Skin of body (tissue), 2 donors: ENCODE measurements around the gene SP5. TPM values are rescaled to one million over a fixed set of nuclear protein-coding genes. Genes with fewer than 3 reads are reported as not detected.
"Not testable (repeated sequence)": the region's sequence is repeated elsewhere in the genome, so short reads cannot be mapped to it uniquely, and the experiment has no call there.

ENCODE experiments used
- DNase-seq: peaks from one replicate; lab custom pipeline; 2025; lab: John Stamatoyannopoulos, UW
- total RNA-seq: library from RNA; depleted of rRNA; stranded (reverse); fragments of >200 nt; gene quantifications from one replicate; pipeline ENCODE4 v1.2.3, GENCODE V29; 2014

The SP5 gene
- total RNA-seq = 1.8 TPM

DNA sequence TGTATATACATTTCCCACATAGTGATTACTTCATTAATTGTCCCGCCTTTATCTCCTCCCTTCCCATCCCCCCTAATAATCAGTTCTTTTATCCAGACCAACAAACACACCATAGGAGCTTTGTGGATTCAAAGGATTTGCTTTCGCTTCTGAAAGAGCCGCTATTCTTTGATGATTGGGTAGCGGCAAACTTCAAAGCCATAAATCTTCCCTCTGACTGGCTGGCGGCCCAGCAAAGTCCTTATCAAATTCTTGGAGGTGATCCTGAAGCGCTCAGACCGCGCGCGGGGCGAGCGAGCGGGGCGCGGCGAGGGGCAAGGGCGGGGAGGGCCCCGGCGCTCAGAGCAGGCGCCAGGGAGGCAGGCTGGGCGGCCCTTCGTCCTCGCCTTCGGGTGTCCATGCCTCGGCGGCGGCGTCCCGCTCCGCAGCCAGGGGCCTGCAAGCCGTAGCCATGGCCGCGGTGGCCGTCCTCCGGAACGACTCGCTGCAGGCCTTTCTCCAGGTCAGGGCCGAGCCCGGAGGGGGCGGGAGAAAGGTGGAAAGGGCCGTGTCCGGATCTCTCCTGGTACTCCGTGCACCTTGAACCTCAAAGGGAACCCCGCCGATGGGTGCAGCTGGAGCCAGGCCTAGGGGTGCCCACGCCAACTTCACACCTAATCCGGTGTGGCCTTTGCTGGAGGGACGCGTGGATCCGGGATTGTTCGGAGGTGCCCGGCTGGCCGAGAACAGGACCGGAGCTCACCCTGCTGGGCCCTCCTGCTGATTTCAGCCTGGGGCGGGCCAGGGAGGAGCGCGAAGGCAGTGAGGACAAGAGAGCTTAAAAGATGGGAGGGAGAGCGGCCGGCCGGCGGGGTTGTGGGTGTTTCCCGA, at the start of gene SP5:
Gene SP5, plus strand, starts transcription at position 276 of the 870 bp plus-strand sequence. Its CDS starts 176 bp downstream, at position 452.
- DNase-seq = peak; percentile 29

GRCh38 chr2:170665743-170666142, 49.4 kb upstream of the SP5 start:
- DNase-seq = no peak

DNA sequence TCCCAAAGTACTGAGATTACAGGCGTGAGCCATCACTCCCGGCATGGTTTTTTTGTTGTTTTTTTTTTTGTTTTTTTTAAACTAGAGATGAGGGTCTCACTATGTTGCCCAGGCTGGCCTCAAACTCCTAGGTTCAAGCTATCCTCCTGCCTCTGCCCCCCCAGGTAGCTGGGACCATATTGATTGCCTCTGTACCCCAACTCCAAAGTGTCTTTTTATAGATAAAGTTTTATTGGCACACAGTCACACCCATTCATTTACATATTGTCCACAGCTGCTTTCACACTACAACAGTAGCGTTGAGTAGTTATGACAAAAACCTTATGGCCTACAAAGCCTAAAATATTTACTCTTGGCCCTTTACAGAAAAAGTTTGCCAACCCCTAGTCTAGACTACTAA, 45.2 kb upstream of the SP5 start:
- DNase-seq = no peak

DNA sequence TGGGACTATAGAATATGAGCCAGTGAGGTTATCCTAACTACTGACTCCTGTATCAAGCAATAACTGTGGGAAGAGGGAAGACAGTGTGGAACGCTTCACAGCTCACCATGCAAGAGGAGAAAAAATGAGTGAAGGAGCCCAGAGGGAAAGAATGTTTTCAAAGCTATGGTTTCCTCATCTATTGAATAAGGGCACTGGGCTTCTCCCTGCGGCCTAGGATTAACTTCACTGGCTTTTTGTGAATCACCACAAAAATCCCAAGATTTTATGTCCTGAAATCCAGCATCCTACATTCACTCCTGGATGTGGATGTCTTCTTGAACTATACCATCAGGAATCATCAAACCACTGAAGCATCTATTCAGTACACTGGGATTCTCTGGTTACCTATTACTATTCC, 44.5 kb upstream of the SP5 start:
- no peak for DNase-seq

GRCh38 chr2:170671079-170671478, 44.1 kb upstream of the SP5 start:
- DNase-seq = no peak

GRCh38 chr2:170674282-170674681, 40.9 kb upstream of the SP5 start:
- not testable (repeated sequence) for DNase-seq

DNA sequence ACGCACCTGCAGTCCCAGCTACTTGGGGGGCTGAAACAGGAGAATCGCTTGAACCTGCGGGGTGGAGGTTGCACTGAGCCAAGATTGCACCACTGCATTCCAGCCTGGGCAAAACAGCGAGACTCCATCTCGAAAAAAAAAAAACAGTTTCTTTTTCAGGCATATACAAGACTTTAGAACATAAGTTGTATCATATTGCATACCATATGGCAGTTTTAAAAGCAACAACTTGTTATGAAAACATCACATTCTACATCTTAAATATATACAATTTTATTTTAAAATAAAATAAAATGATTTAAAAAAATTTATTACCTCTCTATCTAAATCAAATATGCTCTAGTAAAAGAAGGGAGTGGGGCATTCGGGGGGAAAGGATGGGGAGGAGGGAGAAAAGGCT, 39.4 kb upstream of the SP5 start:
- no peak for DNase-seq

DNA sequence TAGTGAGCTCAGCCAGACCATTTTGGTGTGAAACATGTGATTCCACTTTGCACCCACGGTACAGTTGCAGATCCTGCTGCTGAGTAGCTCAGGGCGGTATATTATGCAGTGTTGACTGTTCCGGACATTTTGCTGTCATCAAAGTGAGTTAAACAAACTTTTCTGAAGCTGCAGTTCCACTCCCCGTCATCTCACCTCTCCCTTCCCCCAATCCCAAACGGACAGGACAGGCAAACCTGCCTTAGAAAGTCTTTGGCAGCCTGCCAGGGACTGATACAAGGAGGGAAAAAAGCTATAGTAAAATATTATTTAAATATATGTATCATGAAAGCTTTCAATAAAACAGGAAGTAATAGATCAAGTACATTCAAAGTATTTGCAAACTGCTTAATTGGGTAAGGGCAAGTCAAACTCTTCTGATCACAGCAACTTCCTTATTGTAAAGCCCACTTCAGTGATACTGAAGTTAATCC, 35.5 kb upstream of the SP5 start:
- peak; percentile 59 for DNase-seq

DNA sequence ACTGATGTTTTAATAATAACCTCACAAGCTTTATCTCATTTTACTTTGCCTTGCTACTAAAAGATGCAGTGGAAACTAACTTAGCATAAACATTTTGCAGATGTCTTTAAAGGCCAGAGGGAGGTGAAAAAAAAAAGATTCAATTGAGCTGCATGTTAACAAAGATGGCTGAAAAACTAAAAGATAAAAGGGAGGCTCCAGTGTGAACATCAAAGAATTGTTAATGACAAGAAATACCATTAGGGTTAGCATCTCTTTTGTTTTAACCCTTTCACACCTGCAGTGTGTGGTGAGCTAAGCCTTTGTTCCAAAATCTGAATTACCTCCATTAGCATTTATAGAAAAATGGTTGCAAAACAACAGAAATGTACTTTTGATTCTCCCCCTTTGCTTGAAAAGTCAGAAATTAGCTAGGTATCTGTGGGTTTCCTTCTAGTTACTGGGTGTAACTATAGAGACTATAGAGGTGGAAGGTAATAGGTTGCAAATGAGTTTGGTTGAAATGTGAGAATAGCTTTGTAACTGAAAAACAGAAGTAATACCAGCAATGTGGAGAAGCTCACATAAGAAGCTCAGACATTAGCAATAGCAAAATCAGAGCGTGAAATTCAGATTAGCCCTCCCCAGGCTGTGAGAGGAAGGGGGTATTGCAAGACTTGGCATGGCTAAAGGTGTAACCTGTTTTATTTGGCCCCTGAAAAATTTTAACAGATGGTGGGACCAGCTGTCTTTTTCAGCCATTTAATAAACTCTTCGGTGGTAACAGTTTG, 34.8 kb upstream of the SP5 start:
- no peak for DNase-seq

- no peak for DNase-seq
Measured at GRCh38 chr2:170681311-170681710, 33.8 kb upstream of the SP5 start.

DNA sequence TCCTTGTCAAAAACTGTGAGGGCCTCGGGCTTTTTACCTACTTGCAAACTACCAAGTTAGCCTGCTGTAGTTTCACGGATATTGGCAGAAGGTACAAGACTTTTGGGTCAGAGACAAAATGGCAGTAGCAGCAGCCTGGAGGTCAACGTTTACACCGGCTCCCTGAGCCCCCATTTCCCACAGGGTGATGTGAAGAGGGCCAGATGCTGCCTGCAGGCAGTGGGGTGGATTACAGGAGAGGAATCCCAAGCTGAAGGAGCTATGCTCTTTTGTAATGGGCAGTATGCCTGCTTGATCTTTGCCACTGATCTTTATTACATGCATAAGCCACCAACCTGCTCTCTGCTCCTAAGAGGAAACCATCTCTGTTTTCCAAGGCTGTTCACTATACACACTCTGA, 29.5 kb upstream of the SP5 start:
- DNase-seq = no peak

DNA sequence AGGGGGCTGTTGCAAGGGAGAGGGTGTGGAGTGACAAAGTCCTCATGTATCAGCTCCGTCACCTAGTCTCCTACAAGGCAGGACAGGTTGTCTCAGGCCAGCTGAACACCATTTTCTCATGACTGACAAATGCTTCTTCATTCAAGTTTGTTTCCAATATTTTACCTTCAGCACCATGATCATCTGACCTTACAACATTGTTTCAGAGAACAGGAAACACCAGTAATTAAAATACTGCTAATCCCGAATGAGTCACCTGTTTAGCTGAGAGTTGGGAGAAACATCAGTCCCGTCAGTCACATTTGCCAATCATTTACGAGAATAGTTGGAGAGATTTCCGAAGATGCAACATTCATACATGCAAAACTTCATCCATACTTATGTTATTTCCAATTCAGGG, 25.7 kb upstream of the SP5 start:
- no peak for DNase-seq

DNA sequence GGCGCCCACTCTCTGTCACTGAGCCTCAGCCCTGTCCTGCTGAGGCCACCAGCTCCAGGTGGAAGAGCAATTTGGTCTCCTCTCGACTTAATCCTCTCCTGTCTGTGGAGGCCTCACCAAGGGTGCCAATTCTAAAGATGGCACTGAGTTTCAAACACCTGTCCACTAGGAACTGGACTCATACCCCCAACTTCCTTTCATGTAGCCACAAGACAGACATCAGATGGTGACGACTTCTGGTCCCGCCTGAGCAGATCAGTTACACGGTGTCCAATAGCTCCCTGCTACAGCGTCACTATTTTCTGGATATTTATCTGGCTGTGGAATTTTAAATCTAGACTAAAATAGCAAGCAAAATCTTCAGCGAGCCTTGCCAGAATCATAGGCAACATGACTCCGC, 24.5 kb upstream of the SP5 start:
- DNase-seq = no peak

- DNase-seq = no peak
Measured at GRCh38 chr2:170694316-170694715, 20.8 kb upstream of the SP5 start.

GRCh38 chr2:170695521-170696410, 19.4 kb upstream of the SP5 start:
- no peak for DNase-seq

DNA sequence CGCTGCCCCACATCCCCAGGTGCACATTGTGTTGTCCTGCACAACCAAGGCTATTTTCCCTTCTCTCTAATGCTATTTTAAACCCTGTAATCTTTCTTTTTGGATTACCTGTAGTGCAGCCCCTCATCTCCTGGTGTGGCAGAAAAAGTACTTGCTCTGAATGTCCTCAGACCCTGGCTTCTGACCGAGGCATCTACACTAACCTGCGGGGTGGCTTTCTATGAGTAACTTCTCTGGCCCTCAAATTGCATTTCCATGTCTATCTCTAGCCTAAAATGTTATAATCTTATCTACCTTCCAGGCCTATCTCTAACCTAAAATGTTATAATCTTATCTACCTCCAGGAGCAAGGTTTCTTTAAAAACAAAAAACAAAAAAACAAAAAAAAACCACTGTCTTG, 18.2 kb upstream of the SP5 start:
- DNase-seq = no peak

DNA sequence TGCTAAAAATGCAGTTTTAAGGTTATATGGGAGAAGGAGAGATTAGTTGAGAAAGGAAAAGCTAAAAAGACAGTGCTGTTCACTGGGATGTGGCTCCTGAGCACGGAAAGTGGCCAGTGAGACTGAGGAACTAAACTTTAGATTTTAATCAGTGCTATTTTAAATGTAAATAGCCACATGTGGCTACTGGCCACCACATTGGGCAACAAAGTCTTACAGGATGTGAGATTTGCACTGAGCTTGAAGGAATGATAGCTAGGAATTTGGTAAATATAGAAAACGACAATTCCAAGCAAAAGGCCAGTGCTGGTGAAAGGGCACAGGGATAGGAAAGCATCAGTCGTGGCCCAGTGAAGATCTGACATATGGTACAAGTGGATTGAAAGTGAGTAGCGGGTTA, 14.1 kb upstream of the SP5 start:
- DNase-seq = no peak

DNA sequence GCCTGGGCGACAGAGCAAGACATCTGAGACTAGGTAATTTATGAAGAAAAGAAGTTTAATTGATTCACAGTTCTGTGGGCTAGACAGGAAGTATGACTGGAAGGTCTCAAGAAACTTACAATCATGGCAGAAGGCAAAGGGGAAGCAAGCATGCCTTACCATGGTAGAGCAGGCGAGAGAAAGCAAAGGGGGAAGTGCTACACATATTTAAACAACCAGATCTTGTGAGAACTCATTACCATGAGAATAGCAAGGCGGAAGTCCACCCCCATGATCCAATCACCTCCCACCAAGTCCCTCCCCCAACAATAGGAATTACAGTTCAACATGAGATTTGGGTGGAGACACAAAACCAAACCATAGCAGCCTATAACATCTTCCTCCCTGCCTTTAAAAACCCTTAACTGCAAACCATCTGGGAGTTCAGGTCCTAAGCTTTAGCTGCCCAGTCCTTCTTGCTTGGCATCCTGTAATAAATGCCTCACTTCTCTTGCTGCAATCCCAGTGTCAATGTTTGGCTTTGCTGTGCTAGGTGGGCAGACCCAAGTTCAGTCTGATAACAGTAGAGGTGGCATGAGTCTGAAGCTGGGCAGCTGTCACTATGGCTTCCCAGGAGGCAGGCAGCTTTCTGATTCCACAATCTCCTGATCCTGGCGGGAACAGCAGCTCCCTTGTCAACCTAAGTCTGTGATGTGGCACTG, 11.2 kb upstream of the SP5 start:
- DNase-seq = no peak

- no peak for DNase-seq
Measured at GRCh38 chr2:170707821-170708795, 7.0 kb upstream of the SP5 start.

- DNase-seq = no peak
Measured at GRCh38 chr2:170710609-170710979, 4.5 kb upstream of the SP5 start.
